Ramos (cell line): Measurements from ENCODE around the gene VNN1.

Experiments
- in situ Hi-C: fragments of 300-500 bp; cut with MboI; formaldehyde crosslinking; loops from one replicate; pipeline ENCODE4 v1.14.3; 2022; ENCODE audit warnings: low sequenced_read_pairs; ENCODE audit not compliant: unreplicated experiment

VNN1 gene

DNA sequence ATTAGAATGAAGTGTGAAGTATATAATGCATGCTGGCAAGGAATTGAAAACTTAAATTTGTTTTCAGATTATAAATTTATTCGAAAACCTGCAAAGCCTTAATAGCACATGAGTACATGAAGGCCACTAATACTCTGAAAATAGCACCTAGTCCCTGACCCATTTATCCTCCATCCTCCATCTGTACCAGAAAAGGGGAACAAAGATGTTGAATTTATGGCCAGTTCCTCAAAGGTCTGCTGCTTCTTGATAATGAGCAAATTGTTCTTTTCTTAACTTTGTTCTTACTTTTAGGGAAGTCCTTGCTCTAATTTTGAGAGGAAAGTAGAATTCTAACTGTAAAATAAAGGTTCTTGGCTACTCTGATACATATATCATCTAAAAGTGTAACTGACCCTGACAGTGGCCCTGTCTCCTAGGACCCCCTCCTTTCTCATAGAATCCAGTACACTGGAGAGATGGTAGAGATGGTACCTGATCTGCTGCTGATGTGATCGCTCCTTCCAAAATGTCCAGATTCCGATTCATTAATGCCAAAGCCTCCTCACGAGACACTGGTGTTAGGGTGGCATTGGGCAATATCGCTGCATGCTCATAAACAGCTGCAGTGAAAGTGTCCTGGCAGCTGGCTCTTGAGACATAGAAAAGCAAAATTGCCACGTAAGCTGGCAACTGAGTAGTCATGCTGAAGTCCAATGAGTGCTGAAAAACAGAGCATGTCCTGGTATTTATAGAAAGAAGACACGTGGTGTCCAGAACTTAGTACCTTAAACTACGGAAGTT is at the start of gene VNN1:
TSS of gene VNN1 (minus strand) at position 704 of the 783 bp plus-strand sequence. CDS start at position 684, 20 bp downstream.
- in situ Hi-C loops, result no loop called here

DNA sequence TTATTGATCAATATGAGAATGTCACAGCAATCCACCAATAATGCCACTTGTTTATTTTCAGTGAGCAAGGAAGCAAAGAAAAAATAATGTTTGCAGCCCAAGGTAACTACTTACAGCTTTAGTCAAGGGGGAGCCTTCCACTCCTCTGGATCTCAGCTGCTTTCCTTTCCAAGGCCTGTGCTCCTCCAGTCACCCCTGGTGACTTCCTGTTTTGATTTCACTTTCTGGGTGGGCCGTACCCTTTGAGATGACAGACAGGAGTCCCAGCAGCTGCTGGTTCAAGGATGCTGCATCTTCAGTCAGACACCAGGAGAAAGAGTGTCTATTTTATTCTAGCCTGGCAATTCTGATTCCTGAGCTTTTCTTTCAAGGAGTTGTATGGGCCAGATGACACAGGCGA is 49.4 kb upstream of the VNN1 start:
- in situ Hi-C loops, result loop anchor here (25.0 kb wide), 2 partner anchors 226 to 476 kb away; partner anchors contain the start of gene TAAR9

DNA sequence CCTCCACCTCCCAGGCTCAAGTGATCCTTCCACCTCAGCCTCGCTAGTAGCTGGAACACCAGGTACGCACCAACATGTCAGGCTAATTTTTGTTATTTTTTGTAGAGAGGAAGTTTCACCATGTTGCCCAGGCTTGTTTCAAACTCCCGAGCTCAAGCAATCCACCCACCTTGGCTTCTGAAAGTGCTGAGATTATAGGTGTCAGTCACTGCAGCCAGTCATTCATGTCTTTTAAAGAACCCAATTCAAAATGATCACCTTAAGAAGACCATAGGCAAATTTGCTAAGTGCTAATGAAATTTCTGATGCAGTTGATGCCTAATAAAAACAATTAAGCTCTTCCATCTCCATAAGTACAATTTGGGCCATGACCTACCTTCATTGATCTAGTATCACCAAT is 46.4 kb upstream of the VNN1 start:
- in situ Hi-C loops, result loop anchor here (25.0 kb wide), 2 partner anchors 223 to 473 kb away; partner anchors contain the start of gene TAAR9

GRCh38 chr6:132758689-132759088 is 44.8 kb upstream of the VNN1 start:
- in situ Hi-C loops, result loop anchor here (25.0 kb wide), 2 partner anchors 221 to 471 kb away; partner anchors contain the start of gene TAAR9

DNA sequence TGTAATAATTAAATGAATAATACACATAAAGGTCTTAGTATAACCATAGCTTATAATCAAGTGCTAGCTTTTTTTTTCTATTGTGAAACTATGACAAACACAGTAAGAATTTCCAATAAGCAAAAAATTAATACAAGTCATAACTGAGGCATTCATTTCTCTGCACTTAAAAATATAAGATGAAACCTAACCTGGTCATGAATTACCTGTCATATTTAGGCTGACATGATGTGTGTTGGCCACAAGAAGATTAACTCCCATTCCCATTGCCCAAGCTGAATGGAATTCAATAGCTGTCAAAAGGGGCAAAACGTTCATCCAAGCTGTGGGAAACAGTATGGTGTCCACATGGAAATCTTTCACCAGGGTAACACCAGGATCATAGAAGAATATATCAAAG is 38.4 kb upstream of the VNN1 start:
- in situ Hi-C loops, result loop anchor here (25.0 kb wide), 2 partner anchors 215 to 465 kb away; partner anchors contain the start of gene TAAR9

- in situ Hi-C loops, result loop anchor here (25.0 kb wide), 2 partner anchors 215 to 465 kb away; partner anchors contain the start of gene TAAR9
These were observed 38.0 kb upstream of the VNN1 start for GRCh38 chr6:132751828-132752227.

DNA sequence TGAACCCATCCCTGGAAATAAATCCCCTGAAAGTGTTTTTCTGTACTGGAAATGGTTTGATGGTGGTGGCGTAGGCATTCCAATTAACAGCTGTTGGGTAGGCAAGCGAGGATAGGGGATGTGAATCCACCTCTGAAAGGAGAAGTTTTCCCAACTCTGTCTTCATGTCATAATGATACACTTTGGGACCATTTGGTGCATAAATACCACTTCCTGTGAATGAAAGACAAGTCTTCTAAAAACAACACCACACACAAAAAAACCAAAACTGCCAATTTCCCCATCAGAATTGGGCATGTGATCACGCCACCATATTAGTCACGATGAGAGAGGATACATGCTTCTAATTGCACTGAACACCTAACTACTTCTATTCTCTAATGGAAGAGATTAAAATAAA is 37.5 kb upstream of the VNN1 start:
- in situ Hi-C loops, result loop anchor here (25.0 kb wide), 2 partner anchors 214 to 464 kb away; partner anchors contain the start of gene TAAR9

- in situ Hi-C loops, result loop anchor here (25.0 kb wide), 2 partner anchors 213 to 463 kb away; partner anchors contain the start of gene TAAR9
These were observed 36.8 kb upstream of the VNN1 start for GRCh38 chr6:132750455-132751248.

GRCh38 chr6:132749111-132749510 is 35.3 kb upstream of the VNN1 start:
- in situ Hi-C loops, result no loop called here

DNA sequence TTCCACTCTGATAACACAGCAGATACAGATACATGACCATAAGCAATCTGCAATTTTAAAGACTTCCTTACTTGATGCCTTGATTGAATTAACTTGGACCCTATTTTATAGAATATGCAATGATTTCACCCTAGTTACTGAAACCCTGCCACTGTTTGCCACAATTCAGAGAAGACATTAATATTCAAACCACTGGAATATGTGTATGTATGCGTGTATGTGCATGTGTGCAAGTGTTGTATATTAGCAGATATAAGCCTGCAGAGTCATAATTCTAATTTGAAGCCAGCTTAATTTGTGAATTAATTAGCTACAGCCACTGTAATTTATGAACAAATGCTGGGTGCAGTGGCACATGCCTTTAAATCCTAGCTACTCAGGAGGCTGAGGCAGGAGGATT is 34.6 kb upstream of the VNN1 start:
- in situ Hi-C loops, result no loop called here

DNA sequence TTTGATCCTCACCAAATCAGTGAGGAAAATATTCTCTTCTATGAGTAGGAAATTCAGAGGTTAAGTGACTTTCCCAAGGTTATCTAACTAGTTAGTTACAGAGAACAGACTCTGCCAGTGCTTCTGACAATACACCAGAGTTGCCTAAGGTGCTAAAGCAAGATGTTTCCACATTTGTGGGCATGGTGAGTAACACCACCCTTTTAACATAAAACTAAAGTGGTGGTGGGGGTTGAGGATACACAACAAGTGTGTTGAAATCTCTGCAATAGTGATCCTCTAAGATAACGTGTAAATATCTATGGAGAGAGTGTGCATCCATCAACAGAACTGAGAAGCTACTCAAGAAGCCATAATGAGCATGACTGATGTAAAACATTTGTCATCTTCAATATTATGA is 32.2 kb upstream of the VNN1 start:
- in situ Hi-C loops, result no loop called here

- in situ Hi-C loops, result no loop called here
These were observed 28.6 kb upstream of the VNN1 start for GRCh38 chr6:132742495-132742894.

DNA sequence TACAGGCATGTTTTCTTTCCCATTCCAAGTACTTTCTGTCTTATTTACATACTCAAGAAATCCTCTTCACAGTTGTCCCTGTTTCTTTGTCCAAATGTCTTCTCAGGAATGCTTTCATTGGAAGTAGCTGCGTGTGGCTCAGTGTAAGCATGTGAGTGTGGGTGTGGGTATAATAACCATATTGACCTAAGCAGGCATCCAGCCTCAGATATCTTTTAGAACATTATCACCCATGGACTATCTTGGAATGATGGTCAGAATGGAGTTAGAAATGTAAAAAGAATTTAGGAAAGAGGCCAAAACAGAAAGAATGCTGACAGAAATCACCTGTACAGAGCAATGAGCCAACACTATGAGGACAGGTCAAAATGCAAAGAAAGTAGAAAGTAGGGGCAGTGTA is 27.4 kb upstream of the VNN1 start:
- in situ Hi-C loops, result no loop called here

DNA sequence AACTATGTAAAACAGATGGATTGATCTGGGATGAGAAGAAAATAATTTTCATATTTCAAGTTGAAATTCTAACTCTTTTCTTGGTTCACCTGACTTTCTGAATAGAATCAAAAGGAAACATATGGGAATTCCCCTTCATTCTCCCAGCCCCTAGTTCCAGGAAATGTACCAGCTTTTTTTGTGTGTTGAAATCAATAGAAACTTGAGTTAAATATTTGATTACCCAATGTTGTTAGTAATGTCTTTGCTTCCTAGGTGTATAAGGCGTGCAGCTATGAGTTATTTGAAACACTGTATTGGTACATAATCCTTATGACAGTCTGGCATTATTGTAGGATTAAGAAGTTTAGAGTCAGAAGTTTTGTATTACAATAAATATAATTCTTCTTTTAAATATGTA is 22.4 kb upstream of the VNN1 start:
- in situ Hi-C loops, result no loop called here

DNA sequence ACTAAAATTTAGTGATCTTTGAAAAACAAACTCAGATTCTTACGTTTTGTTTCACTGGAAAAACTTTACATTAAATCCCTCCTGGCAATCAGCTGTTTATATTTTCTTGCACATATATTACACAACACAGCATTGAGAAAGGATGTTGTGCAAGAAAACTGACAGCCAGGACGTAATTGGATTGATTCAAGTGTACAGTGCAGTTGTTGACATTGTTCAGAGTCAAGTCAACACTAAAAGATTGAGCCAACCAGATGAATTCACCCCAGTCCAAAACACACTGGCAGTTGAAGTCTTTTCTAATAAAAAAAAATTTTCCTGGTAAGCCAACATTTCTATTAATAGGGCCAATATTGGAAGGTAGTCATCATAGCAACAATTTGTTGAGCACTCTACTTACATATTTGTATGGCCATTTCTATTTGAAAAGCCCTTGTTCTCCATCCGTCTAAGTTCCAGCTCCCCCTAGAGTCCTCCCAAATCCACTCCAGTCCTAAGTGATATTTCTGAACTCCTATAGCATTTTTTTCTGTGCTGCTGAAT is 20.9 kb upstream of the VNN1 start:
- in situ Hi-C loops, result no loop called here

- in situ Hi-C loops, result no loop called here
These were observed 20.0 kb upstream of the VNN1 start for GRCh38 chr6:132733814-132734213.

DNA sequence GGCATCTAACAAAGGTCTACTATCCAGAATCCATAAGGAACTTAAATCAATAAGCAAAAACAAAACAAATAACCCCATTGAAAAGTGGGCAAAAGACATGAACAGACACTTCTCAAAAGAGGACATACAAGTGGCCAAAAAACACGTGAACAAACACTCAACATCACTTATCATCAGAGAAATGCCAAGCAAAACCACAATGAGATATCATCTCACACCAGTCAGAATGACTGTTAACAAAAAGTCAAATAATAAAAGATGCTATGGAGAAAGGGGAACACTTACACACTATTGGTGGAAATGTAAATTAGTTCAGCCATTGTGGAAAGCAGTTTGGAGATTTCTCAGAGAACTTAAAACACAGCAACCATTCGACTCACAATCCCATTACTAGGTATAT is 19.4 kb upstream of the VNN1 start:
- in situ Hi-C loops, result no loop called here

DNA sequence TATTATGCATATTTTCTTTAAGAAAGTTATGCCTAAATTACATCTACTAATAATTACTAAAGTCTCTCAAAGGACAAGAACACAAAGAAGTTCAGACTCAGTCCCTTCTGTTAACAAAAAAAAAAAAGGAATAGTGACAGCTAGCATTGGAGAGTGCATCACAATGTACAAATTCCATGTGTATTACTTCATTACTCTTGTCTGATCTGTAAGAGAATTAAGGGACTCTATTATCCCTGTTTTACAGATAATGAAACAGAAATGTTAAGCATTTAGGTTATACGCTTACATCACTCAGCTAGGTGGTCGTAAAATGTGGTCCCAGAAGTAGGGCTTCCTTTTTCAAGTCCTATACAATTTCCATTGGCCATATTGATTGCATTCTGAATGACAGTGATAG is 17.2 kb upstream of the VNN1 start:
- in situ Hi-C loops, result no loop called here

- in situ Hi-C loops, result no loop called here
These were observed 16.7 kb upstream of the VNN1 start for GRCh38 chr6:132730560-132730959.

- in situ Hi-C loops, result no loop called here
These were observed 14.8 kb upstream of the VNN1 start for GRCh38 chr6:132728616-132729015.

GRCh38 chr6:132726608-132726975 is 12.7 kb upstream of the VNN1 start:
- in situ Hi-C loops, result no loop called here
